ENCODE measurements around the gene LZTS3. TPM values are rescaled to one million over a fixed set of nuclear protein-coding genes. Genes with fewer than 3 reads are reported as not detected.
"Not testable (repeated sequence)": the region's sequence is repeated elsewhere in the genome, so short reads cannot be mapped to it uniquely, and the experiment has no call there.

Gene LZTS3
- total and polyA plus RNA-seq, 2 of the 8 experiments (the other 6 are each of a cell fraction or from before 2014, with no cell fraction given): 31.8 to 33.5 TPM

- H2BK5ac ChIP-seq (ENCODE audit: low read depth, low read length); H3K9ac ChIP-seq (replicated peaks in 1 of 4; ENCODE audit: extremely low read depth in 1 of 4, low read depth in 3 of 4, low read length in 3 of 4); H4K20me1 ChIP-seq (replicated peaks in 1 of 2; ENCODE audit: control insufficient read depth in 1 of 2, insufficient read depth in 2 of 2, low read length in 2 of 2); H3K4me2 ChIP-seq (ENCODE audit: insufficient read depth in 1 of 2, low read depth in 2 of 2, low read length in 2 of 2); H2BK12ac ChIP-seq (ENCODE audit: low read depth, low read length); H3K56ac ChIP-seq (replicated peaks; ENCODE audit: insufficient read length, low read depth, low read length); H2AK5ac ChIP-seq (ENCODE audit: low read depth, low read length); H4K5ac ChIP-seq (ENCODE audit: insufficient read length, low read depth, low read length); H2AFZ ChIP-seq (ENCODE audit: low read length); H3K27ac ChIP-seq (ENCODE audit: low read depth, low read length); H4K8ac ChIP-seq (ENCODE audit: extremely low read depth, insufficient read depth, low read length); H3K14ac ChIP-seq (ENCODE audit: insufficient read length); H3K4ac ChIP-seq (replicated peaks; ENCODE audit: insufficient read length, low read depth, low read length); H3K9me3 ChIP-seq (ENCODE audit: insufficient read depth in 2 of 2, low read depth in 1 of 2, low read length in 1 of 2); H3K18ac ChIP-seq (ENCODE audit: extremely low read depth, low read length); H3K4me1 ChIP-seq (replicated peaks in 1 of 4; ENCODE audit: control insufficient read depth in 3 of 4, insufficient read depth in 4 of 4, low read length in 3 of 4); H3K23ac ChIP-seq (ENCODE audit: insufficient read length); H2BK20ac ChIP-seq (ENCODE audit: low read length); H4K91ac ChIP-seq (replicated peaks; ENCODE audit: insufficient read length, low read length); H2BK120ac ChIP-seq (replicated peaks; ENCODE audit: low read depth, low read length); FAIRE-seq; H3K23me2 ChIP-seq (ENCODE audit: low read depth, low read length); DNase-seq (ENCODE audit: low read depth in 1 of 2, low spot score in 2 of 2); H3K27me3 ChIP-seq (replicated peaks in 1 of 4; ENCODE audit: control insufficient read depth in 3 of 4, extremely low read depth in 1 of 4, insufficient read depth in 3 of 4, low read length in 3 of 4); H3K4me3 ChIP-seq (ENCODE audit: extremely low read depth in 1 of 4, insufficient read depth in 2 of 4, low read depth in 3 of 4, low read length in 4 of 4); H2BK15ac ChIP-seq (ENCODE audit: low read length): not testable (repeated sequence)
- peaks cover 3 to 24% (median 13%) of the 10 kb centered on the region in 4 experiments; a peak in 7 of 8 replicates for H3K36me3 ChIP-seq (ENCODE audit: control insufficient read depth in 2 of 4, insufficient read depth in 4 of 4, low read length in 3 of 4)
- CTCF ChIA-PET (ENCODE audit: partially characterized antibody): interaction anchor here (0.6 to 1.5 kb wide), 2 partner anchors 8 to 12 kb away, joined by 3 read pairs; no protein-coding TSS in a partner anchor
- H3K79me2 ChIP-seq (ENCODE audit: control insufficient read depth in 1 of 2, insufficient read depth in 2 of 2, low read length in 2 of 2): peaks cover 7 to 71% of the 10 kb centered on the region in 2 experiments
- POLR2A ChIA-PET (ENCODE audit: partially characterized antibody): interaction anchor here (1.2 to 3.0 kb wide), 2 partner anchors 10 to 16 kb away, joined by 4 to 9 read pairs; no protein-coding TSS in a partner anchor
- H3K79me1 ChIP-seq (ENCODE audit: low read depth, low read length): peaks cover 14% of the 10 kb centered on the region
- WGBS, 2 experiments (ENCODE audit: extremely low coverage in 1 of 2, insufficient coverage in 1 of 2, insufficient read length in 1 of 2, insufficient replicate concordance in 2 of 2, low coverage in 1 of 2, low lambda C conversion rate in 2 of 2, missing lambda C conversion rate in 1 of 2): 91% methylated on average over 10 of the region's 10 CpGs; no CpG with 5 or more reads in 1 of the 2 experiments
These were observed 21.2 kb downstream of the LZTS3 start for GRCh38 chr20:3152057-3152644.

All from H1 (cell line).